HEK293T (cell line): ENCODE results near the gene DHCR7.

Source experiments
- ARNT ChIP-seq: fragments of 450-650 bp; IDR thresholded peaks from 2 replicates; pipeline ENCODE4 v1.6.1; 2017; ENCODE audit warnings: mild to moderate bottlenecking
- BHLHE40 ChIP-seq: fragments of 450-650 bp; IDR thresholded peaks from 2 replicates; pipeline ENCODE4 v1.6.1; 2016; ENCODE audit warnings: mild to moderate bottlenecking, moderate library complexity, borderline replicate concordance
- HDGF ChIP-seq: fragments of 450-650 bp; IDR thresholded peaks from 2 replicates; pipeline ENCODE4 v1.6.1; 2017; ENCODE audit warnings: antibody characterized with exemption, borderline replicate concordance
- PKNOX1 ChIP-seq: fragments of 450-650 bp; IDR thresholded peaks from 2 replicates; pipeline ENCODE4 v1.6.1; 2016
- SP1 ChIP-seq: fragments of 450-650 bp; IDR thresholded peaks from 2 replicates; pipeline ENCODE4 v1.6.1; 2017
- SUZ12 ChIP-seq: fragments of 450-650 bp; IDR thresholded peaks from 2 replicates; pipeline ENCODE4 v1.6.1; 2016; ENCODE audit warnings: mild to moderate bottlenecking
- TARDBP ChIP-seq: fragments of 450-650 bp; IDR thresholded peaks from 2 replicates; pipeline ENCODE4 v1.6.1; 2016

DNA sequence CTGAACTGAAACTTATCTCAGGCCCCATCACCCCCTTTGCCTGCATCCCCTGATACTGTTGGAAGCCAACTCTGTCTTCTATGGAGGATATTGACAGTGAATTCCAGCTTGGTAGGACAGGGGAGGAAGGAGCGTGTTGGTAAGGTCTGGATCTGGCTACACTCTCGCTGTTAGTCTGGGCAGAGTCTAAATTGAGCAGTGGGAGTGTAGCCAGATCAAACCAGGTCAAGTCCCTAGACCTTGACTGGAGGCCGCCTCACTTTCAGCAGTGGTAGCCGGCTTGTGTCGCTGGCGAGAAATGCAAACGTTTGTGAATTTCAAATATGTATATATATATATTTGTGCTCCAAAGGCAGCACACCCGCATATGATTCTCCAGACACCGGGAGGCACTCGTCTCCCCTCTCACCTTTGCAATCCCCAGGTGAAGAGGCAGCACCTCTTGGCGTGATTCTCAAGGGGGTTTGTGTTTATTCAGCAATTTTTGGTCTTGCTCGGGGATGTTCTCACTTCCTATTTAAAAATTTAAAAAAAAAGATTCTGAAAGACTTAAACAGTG is 26.7 kb downstream of the DHCR7 start:
- TF ChIP-seq HDGF, result no peak
- TF ChIP-seq ARNT, result no peak
- no peak for TF ChIP-seq BHLHE40
- no peak for TF ChIP-seq SUZ12
- TF ChIP-seq PKNOX1, result no peak
- TF ChIP-seq TARDBP, result no peak
- TF ChIP-seq SP1, result no peak
